Upper lobe of left lung (tissue), 6 donors: ENCODE results near the gene NOVA1. TPM values are rescaled to one million over a fixed set of nuclear protein-coding genes. Genes with fewer than 3 reads are reported as not detected.

Experiments
- ATAC-seq, 2 donors: fragments of 200-7000 bp; cut with Tn5 transposase; one replicate each; pipeline ENCODE4 v1.9.1; 2022; ENCODE audit warnings: mild to moderate bottlenecking in 2 of 2, moderate library complexity in 2 of 2; ENCODE audit not compliant: low FRiP score in 2 of 2
- DNase-seq, 2 donors: peaks; one replicate each; pipeline ENCODE4 v3.0.0-alpha.2; 2019 to 2020
- H3K27ac ChIP-seq, 4 donors: fragments of 200-600 bp; sonication (generic); one replicate each; pipeline ENCODE4 v1.5.1; 2016 to 2019
- H3K27me3 ChIP-seq, 4 donors: fragments of 200-600 bp; sonication (generic); one replicate each; pipeline ENCODE4 v1.5.1; 2017 to 2019
- H3K36me3 ChIP-seq, 4 donors: fragments of 200-600 bp; sonication (generic); one replicate each; pipeline ENCODE4 v1.5.1; 2016 to 2019
- H3K4me1 ChIP-seq, 4 donors: fragments of 200-600 bp; sonication (generic); one replicate each; pipeline ENCODE4 v1.5.1; 2018 to 2019
- H3K4me3 ChIP-seq, 4 donors: fragments of 200-600 bp; sonication (generic); one replicate each; pipeline ENCODE4 v1.5.1; 2017 to 2019; ENCODE audit warnings: mild to moderate bottlenecking in 2 of 4, moderate library complexity in 1 of 4
- H3K9me3 ChIP-seq, 4 donors: fragments of 200-600 bp; sonication (generic); one replicate each; pipeline ENCODE4 v1.5.1; 2018 to 2019
- EP300 ChIP-seq, 4 donors: sonication (generic); formaldehyde crosslinking; IDR thresholded peaks; one replicate each; pipeline ENCODE4 v1.5.1; 2017; ENCODE audit warnings: antibody characterized with exemption in 4 of 4, control low read depth in 2 of 4
- POLR2A ChIP-seq, 4 donors: fragments of 450-650 bp; IDR thresholded peaks; one replicate each; pipeline ENCODE4 v1.5.1; 2016 to 2017; ENCODE audit warnings: antibody characterized with exemption in 4 of 4, mild to moderate bottlenecking in 2 of 4
- POLR2AphosphoS5 ChIP-seq, 2 donors: sonication (generic); formaldehyde crosslinking; IDR thresholded peaks; one replicate each; pipeline ENCODE4 v1.5.1; 2017; ENCODE audit warnings: antibody characterized with exemption in 2 of 2
- WGBS, 2 donors: methylation state at CpG; one replicate each; pipeline ENCODE4 v1.1.5; 2017 to 2018; 5-methylcytosine and 5-hydroxymethylcytosine counted together
- total RNA-seq, 6 donors: library from RNA; depleted of rRNA in 4 of 6; stranded (reverse); fragments of >200 nt in 4 of 6; gene quantifications; one replicate each; pipeline versions ENCODE4 v1.1.0 to v1.2.1, GENCODE V29; 2016 to 2021
- TF ChIP-seq, protein P1 (sequence below), 6 experiments: fragments of 450-650 bp in 4 of 6; fragments of 200-600 bp in 2 of 6; sonication (generic) in 2 of 6; IDR thresholded peaks; one replicate each; pipeline ENCODE4 v1.5.1; 2016 to 2019; ENCODE audit warnings: antibody characterized with exemption in 6 of 6
- donor health status: DM: no; HTN: no; CAD: no; lungs with moderate emphysema.
- donor health status: DM: no; HTN: yes; CAD: no; lungs with severe emphysema.

NOVA1 gene
- total RNA-seq, 6 donors from 2014 or later: 0.67 to 3.1 (median 2.0) TPM

DNA sequence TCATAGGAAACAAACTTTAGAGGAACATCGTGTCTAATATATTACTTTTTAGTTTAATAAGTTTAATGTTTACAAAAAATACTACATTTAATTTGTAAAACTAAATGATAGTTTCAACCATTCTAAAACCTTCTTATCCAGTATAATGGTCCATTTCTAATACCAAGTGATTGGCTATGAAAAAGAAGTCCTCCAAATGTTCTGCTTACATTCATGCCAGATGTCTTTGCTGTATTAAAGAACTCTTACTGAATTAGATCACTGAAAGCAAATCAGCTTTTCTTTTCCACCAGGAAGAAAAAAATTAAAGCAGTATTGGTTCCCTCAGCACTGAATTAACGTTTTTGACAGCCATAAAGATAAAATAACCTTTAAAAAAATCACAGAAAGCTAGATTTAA is 3.7 kb downstream of the NOVA1 start:
- no peak overlapping the region for H3K27ac ChIP-seq
- peaks cover 0 to 8% (median 1%) of the 10 kb centered on the region in 4 donors for H3K4me1 ChIP-seq
- H3K27me3 ChIP-seq: no peaks in the 10 kb centered on the region
- 48 to 57% methylated on average over 2 of the region's 2 CpGs for WGBS, 2 donors
- no peak for ATAC-seq
- H3K36me3 ChIP-seq: no peaks in the 10 kb centered on the region
- TF ChIP-seq POLR2AphosphoS5 (IDR thresholded peaks at IDR 0.05) (no peak), EP300 (IDR thresholded peaks at IDR 0.05) (no peak), POLR2A (IDR thresholded peaks at IDR 0.05) (no peak)
- TF ChIP-seq, protein P1, sequence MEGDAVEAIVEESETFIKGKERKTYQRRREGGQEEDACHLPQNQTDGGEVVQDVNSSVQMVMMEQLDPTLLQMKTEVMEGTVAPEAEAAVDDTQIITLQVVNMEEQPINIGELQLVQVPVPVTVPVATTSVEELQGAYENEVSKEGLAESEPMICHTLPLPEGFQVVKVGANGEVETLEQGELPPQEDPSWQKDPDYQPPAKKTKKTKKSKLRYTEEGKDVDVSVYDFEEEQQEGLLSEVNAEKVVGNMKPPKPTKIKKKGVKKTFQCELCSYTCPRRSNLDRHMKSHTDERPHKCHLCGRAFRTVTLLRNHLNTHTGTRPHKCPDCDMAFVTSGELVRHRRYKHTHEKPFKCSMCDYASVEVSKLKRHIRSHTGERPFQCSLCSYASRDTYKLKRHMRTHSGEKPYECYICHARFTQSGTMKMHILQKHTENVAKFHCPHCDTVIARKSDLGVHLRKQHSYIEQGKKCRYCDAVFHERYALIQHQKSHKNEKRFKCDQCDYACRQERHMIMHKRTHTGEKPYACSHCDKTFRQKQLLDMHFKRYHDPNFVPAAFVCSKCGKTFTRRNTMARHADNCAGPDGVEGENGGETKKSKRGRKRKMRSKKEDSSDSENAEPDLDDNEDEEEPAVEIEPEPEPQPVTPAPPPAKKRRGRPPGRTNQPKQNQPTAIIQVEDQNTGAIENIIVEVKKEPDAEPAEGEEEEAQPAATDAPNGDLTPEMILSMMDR (IDR thresholded peaks at IDR 0.05): no peak
- DNase-seq: no peak
- H3K4me3 ChIP-seq: no peak overlapping the region
- H3K9me3 ChIP-seq: no peaks in the 10 kb centered on the region

DNA sequence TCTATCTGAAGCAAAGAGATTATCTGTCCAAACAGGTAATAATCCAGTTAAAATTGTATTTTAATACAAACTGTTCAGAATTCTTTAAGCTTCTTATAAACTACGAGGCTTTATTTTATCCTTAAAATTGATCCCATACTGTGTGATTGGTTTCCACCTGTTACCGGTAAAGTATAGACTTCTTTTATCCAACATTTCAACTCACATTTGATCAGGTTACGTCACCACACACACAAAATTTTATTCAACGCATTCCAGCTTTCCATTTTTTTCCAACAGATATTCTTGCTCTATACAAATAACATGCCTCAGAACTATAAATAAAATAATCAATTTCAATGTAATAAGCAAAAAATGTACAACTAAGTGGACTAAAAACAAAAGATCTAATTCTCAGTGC is 4.5 kb downstream of the NOVA1 start:
- no peak for TF ChIP-seq POLR2AphosphoS5 (IDR thresholded peaks at IDR 0.05)
- ATAC-seq (no peak), DNase-seq (no peak)
- no peaks in the 10 kb centered on the region for H3K36me3 ChIP-seq
- H3K4me1 ChIP-seq: peaks cover 0 to 8% (median 1%) of the 10 kb centered on the region in 4 donors
- H3K27me3 ChIP-seq: no peaks in the 10 kb centered on the region
- no peak overlapping the region for H3K4me3 ChIP-seq
- no peak overlapping the region for H3K27ac ChIP-seq
- 90 to 96% methylated on average over 4 of the region's 4 CpGs for WGBS, 2 donors
- no peaks in the 10 kb centered on the region for H3K9me3 ChIP-seq

DNA sequence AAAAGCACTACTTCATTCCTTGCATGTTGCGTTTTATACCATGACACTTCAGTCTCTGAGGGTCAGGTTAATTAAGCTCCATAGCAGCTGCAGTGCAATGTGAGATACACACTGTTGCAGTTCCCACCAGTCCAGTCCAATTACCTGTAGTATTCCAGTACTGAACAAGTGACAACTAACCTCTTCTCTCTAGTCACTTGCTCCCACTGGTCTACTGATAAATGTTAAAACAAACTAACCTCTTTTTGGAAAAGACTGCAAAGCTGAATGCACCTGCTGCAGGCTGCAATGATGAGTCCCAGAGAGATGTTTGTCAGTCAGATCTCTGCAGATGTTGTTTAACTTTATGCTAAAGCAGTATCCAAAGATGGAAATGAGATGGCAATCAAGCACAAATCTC is 7.9 kb downstream of the NOVA1 start:
- H3K27ac ChIP-seq: no peak overlapping the region
- TF ChIP-seq POLR2AphosphoS5 (IDR thresholded peaks at IDR 0.05) (no peak), POLR2A (IDR thresholded peaks at IDR 0.05) (no peak), EP300 (IDR thresholded peaks at IDR 0.05) (no peak)
- TF ChIP-seq, protein P1 (IDR thresholded peaks at IDR 0.05): no peak
- ATAC-seq (no peak), DNase-seq (no peak)
- no peaks in the 10 kb centered on the region for H3K36me3 ChIP-seq
- WGBS, 2 donors: 74 to 92% methylated on average over 1 of the region's 1 CpG
- H3K4me3 ChIP-seq: no peak overlapping the region
- H3K4me1 ChIP-seq: no peaks in the 10 kb centered on the region
- no peaks in the 10 kb centered on the region for H3K27me3 ChIP-seq
- no peaks in the 10 kb centered on the region for H3K9me3 ChIP-seq

DNA sequence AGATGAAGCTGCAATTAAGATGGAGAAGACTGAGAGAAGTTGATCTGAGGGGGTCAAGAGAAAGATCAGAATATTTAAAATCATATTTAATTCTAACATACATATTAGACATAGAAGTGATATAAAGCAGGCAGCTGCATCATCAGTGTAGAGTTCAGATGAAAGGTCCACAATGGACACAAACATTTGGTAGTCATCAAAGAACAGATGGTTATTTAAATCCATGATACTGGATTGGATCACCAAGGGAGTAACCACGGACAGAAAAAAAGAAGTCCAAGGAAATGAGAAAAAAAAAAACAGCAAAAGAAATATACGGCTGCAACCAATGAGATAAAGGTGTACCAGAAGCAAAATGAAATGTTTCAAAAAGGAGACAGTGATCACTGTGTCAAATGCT is 20.1 kb downstream of the NOVA1 start:
- WGBS, 2 donors: 74 to 86% methylated on average over 2 of the region's 2 CpGs
- DNase-seq (no peak), ATAC-seq (no peak)
- Histone ChIP-seq H3K36me3 (no peaks in the 10 kb centered on the region), H3K4me3 (no peak overlapping the region), H3K27me3 (no peaks in the 10 kb centered on the region), H3K9me3 (no peaks in the 10 kb centered on the region), H3K4me1 (no peaks in the 10 kb centered on the region), H3K27ac (no peak overlapping the region)
- no peak for TF ChIP-seq POLR2AphosphoS5 (IDR thresholded peaks at IDR 0.05)
- TF ChIP-seq POLR2A (IDR thresholded peaks at IDR 0.05): no peak
- TF ChIP-seq, protein P1 (IDR thresholded peaks at IDR 0.05): no peak
- no peak for TF ChIP-seq EP300 (IDR thresholded peaks at IDR 0.05)

DNA sequence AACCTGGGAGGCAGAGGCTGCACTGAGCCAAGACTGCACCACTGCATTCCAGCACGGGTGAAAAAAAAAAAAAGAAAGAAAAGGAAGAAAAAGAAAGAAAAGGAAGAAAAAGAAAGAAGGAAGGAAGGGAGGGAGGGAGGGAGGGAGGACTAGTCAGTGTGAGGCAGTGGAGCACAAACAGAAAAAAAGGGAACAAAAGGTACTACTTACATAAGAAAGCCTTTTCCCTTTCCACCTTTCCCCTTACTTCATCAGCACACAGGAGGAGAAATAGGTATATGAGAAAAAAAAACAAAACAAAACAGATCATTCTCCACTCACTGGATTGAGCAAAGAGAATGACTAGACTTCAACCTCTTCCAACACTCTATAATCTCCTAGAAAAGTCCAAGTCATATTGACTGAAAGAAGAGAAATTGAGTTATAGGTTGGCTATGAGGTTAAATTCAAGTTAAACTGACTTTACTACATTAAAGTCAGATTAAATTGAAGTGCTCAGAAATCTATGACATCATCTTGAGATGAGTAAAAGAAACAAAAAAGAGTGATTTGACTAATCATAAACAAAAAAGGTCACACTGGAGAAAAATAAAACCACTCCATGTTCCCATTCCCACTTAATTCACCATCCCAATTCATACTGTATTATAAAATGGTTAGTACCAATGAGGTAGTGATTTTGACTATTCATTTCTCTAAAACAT is 43.6 kb downstream of the NOVA1 start:
- Histone ChIP-seq H3K4me1 (no peaks in the 10 kb centered on the region), H3K9me3 (no peaks in the 10 kb centered on the region), H3K36me3 (no peaks in the 10 kb centered on the region), H3K27me3 (no peaks in the 10 kb centered on the region), H3K27ac (no peak overlapping the region), H3K4me3 (no peak overlapping the region)
- TF ChIP-seq EP300 (IDR thresholded peaks at IDR 0.05) (no peak), POLR2AphosphoS5 (IDR thresholded peaks at IDR 0.05) (no peak), POLR2A (IDR thresholded peaks at IDR 0.05) (no peak)
- TF ChIP-seq, protein P1 (IDR thresholded peaks at IDR 0.05): no peak
- no peak for ATAC-seq
- no peak for DNase-seq
- 40 to 48% methylated on average over 1 of the region's 1 CpG for WGBS, 2 donors
